Uterus (tissue), 2 donors: ENCODE measurements around the gene GAPVD1.
"Not testable (repeated sequence)": the region's sequence is repeated elsewhere in the genome, so short reads cannot be mapped to it uniquely, and the experiment has no call there.

Experiments used
- POLR2A ChIP-seq, 2 donors: fragments of 450-650 bp; IDR thresholded peaks; one replicate each; pipeline ENCODE4 v1.6.1; 2016; ENCODE audit warnings: antibody characterized with exemption in 2 of 2, mild to moderate bottlenecking in 1 of 2, moderate library complexity in 1 of 2
- TF ChIP-seq, protein P1 (sequence below), 4 experiments: fragments of 200-600 bp in 2 of 4; fragments of 450-650 bp in 2 of 4; sonication (generic) in 2 of 4; IDR thresholded peaks; one replicate each; pipeline ENCODE4 v1.5.1; 2016 to 2019; ENCODE audit warnings: antibody characterized with exemption in 4 of 4, mild to moderate bottlenecking in 2 of 4, moderate library complexity in 1 of 4

DNA sequence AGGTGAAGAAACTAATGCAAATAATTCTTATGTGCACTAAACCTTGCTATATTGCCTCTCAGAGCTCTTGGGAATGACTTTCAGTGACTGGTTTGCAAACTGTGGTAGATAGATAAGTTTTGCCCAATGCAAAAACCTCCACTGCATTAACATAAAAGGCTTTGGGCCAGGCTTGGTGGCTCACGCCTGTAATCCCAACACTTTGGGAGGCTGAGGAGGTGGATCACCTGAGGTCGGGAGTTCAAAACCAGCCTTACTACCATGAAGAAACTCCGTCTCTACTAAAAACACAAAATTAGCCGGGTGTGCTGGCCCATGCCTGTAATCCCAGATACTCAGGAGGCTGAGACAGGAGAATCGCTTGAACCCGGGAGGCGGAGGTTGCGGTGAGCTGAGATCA lies 27.5 kb upstream of the GAPVD1 start:
- TF ChIP-seq, protein P1, sequence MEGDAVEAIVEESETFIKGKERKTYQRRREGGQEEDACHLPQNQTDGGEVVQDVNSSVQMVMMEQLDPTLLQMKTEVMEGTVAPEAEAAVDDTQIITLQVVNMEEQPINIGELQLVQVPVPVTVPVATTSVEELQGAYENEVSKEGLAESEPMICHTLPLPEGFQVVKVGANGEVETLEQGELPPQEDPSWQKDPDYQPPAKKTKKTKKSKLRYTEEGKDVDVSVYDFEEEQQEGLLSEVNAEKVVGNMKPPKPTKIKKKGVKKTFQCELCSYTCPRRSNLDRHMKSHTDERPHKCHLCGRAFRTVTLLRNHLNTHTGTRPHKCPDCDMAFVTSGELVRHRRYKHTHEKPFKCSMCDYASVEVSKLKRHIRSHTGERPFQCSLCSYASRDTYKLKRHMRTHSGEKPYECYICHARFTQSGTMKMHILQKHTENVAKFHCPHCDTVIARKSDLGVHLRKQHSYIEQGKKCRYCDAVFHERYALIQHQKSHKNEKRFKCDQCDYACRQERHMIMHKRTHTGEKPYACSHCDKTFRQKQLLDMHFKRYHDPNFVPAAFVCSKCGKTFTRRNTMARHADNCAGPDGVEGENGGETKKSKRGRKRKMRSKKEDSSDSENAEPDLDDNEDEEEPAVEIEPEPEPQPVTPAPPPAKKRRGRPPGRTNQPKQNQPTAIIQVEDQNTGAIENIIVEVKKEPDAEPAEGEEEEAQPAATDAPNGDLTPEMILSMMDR (IDR thresholded peaks at IDR 0.05): not testable (repeated sequence)
- TF ChIP-seq POLR2A (IDR thresholded peaks at IDR 0.05): not testable (repeated sequence)
